Activated B cell treated with CpG ODN at 0.5 μM for 24 hours (primary cell): ENCODE data around the gene SLBP. TPM values are rescaled to one million over a fixed set of nuclear protein-coding genes. Genes with fewer than 3 reads are reported as not detected.

Experiments used
- ATAC-seq: fragments of 200-7000 bp; cut with Tn5 transposase; one replicate; pipeline ENCODE4 v1.10.0; 2021; ENCODE audit warnings: low read depth, mild to moderate bottlenecking, moderate library complexity
- CTCF ChIA-PET: fragments of 350-600 bp; sonication (Branson Sonifier 250); formaldehyde crosslinking; loops from one replicate; lab custom pipeline; 2021; ENCODE audit warnings: antibody characterized with exemption; lab: Charles Lee
- POLR2A ChIA-PET: fragments of 350-600 bp; sonication (Branson Sonifier 250); formaldehyde crosslinking; loops from one replicate; lab custom pipeline; 2021; ENCODE audit warnings: antibody characterized with exemption; lab: Charles Lee
- DNase-seq: peaks from one replicate; pipeline ENCODE4 v3.0.0; 2022
- H3K27ac Mint-ChIP-seq: one replicate; pipeline ENCODE4 v1.8.0; 2020; ENCODE audit warnings: mixed read lengths
- H3K27me3 Mint-ChIP-seq: one replicate; pipeline ENCODE4 v1.8.0; 2021; ENCODE audit warnings: mixed read lengths
- H3K36me3 Mint-ChIP-seq: one replicate; pipeline ENCODE4 v1.8.0; 2021; ENCODE audit warnings: low read depth, mixed read lengths
- H3K4me1 Mint-ChIP-seq: one replicate; pipeline ENCODE4 v1.8.0; 2021; ENCODE audit warnings: mixed read lengths
- H3K4me3 Mint-ChIP-seq: one replicate; pipeline ENCODE4 v1.8.0; 2020; ENCODE audit warnings: mild to moderate bottlenecking, mixed read lengths
- H3K9me3 Mint-ChIP-seq: one replicate; pipeline ENCODE4 v1.8.0; 2020; ENCODE audit warnings: mixed read lengths
- intact Hi-C: fragments of 100-400 bp; cut with micrococcal nuclease; formaldehyde crosslinking; loops from one replicate; pipeline ENCODE4 v1.15.1; 2024
- total RNA-seq: library from RNA; stranded (reverse); gene quantifications from 2 replicates; pipeline ENCODE4 v1.2.3, GENCODE V29; 2022
- TF ChIP-seq, protein P1 (sequence below): fragments of 200-600 bp; IDR thresholded peaks from one replicate; pipeline ENCODE4 v1.8.0; 2022; ENCODE audit warnings: antibody characterized with exemption, mild to moderate bottlenecking

Gene SLBP
- total RNA-seq, 1 donor from 2014 or later, result 34.0 TPM

DNA sequence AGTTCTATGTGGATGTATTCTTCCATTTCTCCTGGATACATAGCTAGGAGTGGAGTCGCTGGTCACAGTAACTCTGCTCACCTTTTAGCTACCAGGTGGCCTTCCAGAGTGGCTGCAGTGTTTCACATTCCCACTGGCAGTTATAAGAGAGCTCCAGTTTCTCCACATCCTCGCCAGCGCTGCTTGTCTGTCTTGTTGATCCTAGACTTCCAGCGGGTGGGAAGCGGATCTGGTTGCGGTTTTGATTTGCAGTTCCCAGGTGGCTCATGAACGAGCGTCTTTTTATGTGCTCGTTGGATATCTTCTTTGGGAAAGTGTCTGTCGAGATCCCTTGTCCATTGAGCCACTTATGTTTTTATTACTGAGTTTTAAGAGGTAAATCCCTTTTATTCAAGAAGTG is 20.8 kb upstream of the SLBP start:
- H3K36me3 Mint-ChIP-seq, result peaks cover 65% of the 10 kb centered on the region
- no peak overlapping the region for H3K27ac Mint-ChIP-seq
- ChIA-PET POLR2A (no interaction called here), CTCF (interaction anchor here (1.0 to 10.9 kb wide), 2 partner anchors 15 to 39 kb away, joined by 4 to 286 read pairs; no protein-coding TSS in a partner anchor)
- H3K4me1 Mint-ChIP-seq, result peaks cover 4% of the 10 kb centered on the region
- intact Hi-C loops, result no loop called here
- ATAC-seq (no peak), DNase-seq (no peak)
- H3K4me3 Mint-ChIP-seq, result no peak overlapping the region
- H3K9me3 Mint-ChIP-seq, result peaks cover under 1% of the 10 kb centered on the region
- TF ChIP-seq, protein P1, sequence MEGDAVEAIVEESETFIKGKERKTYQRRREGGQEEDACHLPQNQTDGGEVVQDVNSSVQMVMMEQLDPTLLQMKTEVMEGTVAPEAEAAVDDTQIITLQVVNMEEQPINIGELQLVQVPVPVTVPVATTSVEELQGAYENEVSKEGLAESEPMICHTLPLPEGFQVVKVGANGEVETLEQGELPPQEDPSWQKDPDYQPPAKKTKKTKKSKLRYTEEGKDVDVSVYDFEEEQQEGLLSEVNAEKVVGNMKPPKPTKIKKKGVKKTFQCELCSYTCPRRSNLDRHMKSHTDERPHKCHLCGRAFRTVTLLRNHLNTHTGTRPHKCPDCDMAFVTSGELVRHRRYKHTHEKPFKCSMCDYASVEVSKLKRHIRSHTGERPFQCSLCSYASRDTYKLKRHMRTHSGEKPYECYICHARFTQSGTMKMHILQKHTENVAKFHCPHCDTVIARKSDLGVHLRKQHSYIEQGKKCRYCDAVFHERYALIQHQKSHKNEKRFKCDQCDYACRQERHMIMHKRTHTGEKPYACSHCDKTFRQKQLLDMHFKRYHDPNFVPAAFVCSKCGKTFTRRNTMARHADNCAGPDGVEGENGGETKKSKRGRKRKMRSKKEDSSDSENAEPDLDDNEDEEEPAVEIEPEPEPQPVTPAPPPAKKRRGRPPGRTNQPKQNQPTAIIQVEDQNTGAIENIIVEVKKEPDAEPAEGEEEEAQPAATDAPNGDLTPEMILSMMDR, result no peak
- no peaks in the 10 kb centered on the region for H3K27me3 Mint-ChIP-seq

DNA sequence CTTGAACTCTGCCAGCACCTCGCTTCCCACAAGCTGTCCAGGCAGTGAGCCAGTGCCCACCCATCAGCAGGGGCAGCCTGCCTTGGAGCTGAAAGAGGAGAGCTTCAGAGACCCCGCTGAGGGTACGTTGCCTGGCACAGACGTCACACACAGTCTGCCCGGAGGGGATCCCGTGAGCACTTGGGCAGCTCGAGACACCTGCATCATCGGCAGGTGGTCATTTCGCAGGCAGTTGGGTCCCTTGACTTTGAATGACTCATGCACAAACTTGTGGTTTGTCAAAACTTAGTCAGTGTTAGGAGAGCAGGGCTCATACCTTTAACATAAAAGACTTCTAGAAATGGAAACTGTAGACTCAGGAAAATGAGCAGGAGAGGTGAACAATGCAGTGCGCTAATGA is 19.1 kb upstream of the SLBP start:
- Mint-ChIP-seq H3K27me3 (no peaks in the 10 kb centered on the region), H3K4me1 (peaks cover 8% of the 10 kb centered on the region), H3K9me3 (no peaks in the 10 kb centered on the region), H3K36me3 (peaks cover 57% of the 10 kb centered on the region), H3K4me3 (no peak overlapping the region), H3K27ac (no peak overlapping the region)
- POLR2A ChIA-PET, result no interaction called here
- ATAC-seq, result no peak
- TF ChIP-seq, protein P1, result no peak
- intact Hi-C loops, result no loop called here
- CTCF ChIA-PET, result interaction anchor here (0.7 to 10.9 kb wide), 3 partner anchors 14 to 38 kb away, joined by 3 to 286 read pairs (median 3); no protein-coding TSS in a partner anchor
- DNase-seq, result no peak

DNA sequence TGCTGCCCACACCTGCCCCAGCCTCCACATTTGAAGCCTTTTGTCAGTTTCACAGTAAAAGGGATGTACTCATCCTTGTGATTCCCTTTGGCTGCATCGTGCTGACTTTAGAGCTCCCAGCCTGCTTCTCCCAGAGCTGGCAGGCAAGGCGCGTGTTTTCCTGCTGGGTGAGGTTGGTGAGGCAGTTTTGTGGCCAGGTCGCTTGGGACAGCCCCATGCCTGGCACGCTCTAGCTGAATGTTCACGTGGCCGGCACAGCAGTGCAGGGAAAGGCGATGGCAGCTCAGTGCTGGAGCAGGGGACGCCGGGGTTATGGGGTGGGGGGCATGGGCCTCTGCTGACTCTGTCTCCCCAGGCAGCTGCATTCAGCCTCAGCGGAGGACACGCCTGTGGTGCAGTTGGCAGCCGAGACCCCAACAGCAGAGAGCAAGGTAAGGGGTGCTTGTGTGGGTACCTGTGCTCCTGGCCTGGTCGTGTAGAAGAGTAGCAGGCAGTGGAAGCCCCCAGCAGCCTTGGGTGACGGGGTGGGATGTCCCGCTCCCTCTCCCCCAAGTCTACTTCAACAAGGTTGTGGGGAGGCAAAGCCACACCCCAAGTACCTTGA is 18.5 kb upstream of the SLBP start:
- intact Hi-C loops, result no loop called here
- no peak for ATAC-seq
- no peaks in the 10 kb centered on the region for H3K27me3 Mint-ChIP-seq
- TF ChIP-seq, protein P1, result no peak
- no peaks in the 10 kb centered on the region for H3K9me3 Mint-ChIP-seq
- CTCF ChIA-PET, result interaction anchor here (0.7 to 10.9 kb wide), 4 partner anchors 14 to 375 kb away, joined by 3 to 286 read pairs (median 3); no protein-coding TSS in a partner anchor
- H3K27ac Mint-ChIP-seq, result no peak overlapping the region
- no peak overlapping the region for H3K4me3 Mint-ChIP-seq
- DNase-seq, result no peak
- POLR2A ChIA-PET, result interaction anchor here (1.3 kb wide), 1 partner anchor 9 kb away, joined by 3 read pairs; the partner anchor contains the start of genes TACC3 and TMEM129
- H3K4me1 Mint-ChIP-seq, result peaks cover 11% of the 10 kb centered on the region
- peaks cover 55% of the 10 kb centered on the region for H3K36me3 Mint-ChIP-seq

DNA sequence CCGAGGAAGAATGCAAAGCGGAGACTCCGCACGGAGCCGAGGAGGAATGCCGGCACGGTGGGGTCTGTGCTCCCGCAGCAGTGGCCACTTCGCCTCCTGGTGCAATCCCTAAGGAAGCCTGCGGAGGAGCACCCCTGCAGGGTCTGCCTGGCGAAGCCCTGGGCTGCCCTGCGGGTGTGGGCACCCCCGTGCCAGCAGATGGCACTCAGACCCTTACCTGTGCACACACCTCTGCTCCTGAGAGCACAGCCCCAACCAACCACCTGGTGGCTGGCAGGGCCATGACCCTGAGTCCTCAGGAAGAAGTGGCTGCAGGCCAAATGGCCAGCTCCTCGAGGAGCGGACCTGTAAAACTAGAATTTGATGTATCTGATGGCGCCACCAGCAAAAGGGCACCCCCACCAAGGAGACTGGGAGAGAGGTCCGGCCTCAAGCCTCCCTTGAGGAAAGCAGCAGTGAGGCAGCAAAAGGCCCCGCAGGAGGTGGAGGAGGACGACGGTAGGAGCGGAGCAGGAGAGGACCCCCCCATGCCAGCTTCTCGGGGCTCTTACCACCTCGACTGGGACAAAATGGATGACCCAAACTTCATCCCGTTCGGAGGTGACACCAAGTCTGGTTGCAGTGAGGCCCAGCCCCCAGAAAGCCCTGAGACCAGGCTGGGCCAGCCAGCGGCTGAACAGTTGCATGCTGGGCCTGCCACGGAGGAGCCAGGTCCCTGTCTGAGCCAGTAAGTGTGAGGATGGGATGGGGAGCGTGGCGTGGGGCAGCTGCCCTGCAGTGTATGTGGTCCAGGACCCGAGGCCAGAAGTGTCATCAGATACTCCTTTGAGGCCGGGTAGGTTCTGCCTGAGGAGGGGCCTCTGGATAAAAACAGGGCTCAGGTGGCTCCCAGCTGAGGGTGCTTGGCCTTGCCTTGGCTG is 16.2 kb upstream of the SLBP start:
- Mint-ChIP-seq H3K4me1 (peaks cover 28% of the 10 kb centered on the region), H3K27me3 (no peaks in the 10 kb centered on the region), H3K27ac (no peak overlapping the region), H3K36me3 (peaks cover 46% of the 10 kb centered on the region), H3K4me3 (no peak overlapping the region), H3K9me3 (no peaks in the 10 kb centered on the region)
- ATAC-seq (no peak), DNase-seq (no peak)
- intact Hi-C loops, result no loop called here
- CTCF ChIA-PET, result interaction anchor here (10.9 kb wide), 1 partner anchor 35 kb away, joined by 286 read pairs; no protein-coding TSS in a partner anchor
- POLR2A ChIA-PET, result interaction anchor here (1.2 kb wide), 1 partner anchor 35 kb away, joined by 4 read pairs; no protein-coding TSS in a partner anchor
- TF ChIP-seq, protein P1, result no peak
